GM21423 (cell line): ENCODE measurements around the gene EMID1.

ENCODE experiments used
- ATAC-seq: cut with Tn5 transposase; IDR thresholded peaks from one replicate; pipeline ENCODE4 v1.9.1; 2021; ENCODE audit warnings: mild to moderate bottlenecking, moderate library complexity; ENCODE audit not compliant: unreplicated experiment

EMID1 gene

DNA sequence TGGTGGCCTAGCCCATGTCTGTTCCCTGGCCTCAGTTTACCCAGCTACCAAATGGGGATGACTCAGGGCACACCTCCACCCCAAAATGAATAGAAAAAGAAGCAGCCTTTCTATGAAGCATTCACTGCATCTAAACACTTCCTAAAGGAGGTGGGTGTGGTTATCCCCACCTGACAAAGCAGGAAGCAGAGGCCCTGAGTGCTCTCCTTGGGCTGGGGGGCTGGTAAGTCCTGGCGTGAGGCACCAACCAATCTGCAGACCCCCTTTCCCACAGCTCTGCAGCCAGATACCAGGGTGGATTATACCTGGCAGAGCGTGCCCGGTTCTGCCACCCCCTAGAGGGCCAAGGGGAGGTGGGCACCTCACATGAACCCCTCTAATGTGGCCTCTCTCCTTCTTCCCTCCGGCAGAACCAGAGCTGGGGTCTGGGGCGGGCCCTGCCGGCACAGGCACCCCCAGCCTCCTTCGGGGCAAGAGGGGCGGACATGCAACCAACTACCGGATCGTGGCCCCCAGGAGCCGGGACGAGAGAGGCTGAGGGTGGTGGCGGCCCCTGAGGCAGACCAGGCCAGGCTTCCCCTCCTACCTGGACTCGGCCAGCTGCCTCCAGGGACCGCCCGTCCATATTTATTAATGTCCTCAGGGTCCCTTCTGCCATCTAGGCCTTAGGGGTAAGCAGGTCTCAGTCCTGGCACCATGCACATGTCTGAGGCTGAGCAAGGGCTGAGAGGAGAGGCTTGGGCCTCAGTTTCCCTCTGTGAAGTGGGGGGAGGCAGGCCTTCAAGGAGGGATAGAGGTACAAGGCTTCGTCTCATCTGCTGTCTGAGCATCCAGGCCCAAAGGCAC is 52.9 kb downstream of the EMID1 start:
- no peak for ATAC-seq

DNA sequence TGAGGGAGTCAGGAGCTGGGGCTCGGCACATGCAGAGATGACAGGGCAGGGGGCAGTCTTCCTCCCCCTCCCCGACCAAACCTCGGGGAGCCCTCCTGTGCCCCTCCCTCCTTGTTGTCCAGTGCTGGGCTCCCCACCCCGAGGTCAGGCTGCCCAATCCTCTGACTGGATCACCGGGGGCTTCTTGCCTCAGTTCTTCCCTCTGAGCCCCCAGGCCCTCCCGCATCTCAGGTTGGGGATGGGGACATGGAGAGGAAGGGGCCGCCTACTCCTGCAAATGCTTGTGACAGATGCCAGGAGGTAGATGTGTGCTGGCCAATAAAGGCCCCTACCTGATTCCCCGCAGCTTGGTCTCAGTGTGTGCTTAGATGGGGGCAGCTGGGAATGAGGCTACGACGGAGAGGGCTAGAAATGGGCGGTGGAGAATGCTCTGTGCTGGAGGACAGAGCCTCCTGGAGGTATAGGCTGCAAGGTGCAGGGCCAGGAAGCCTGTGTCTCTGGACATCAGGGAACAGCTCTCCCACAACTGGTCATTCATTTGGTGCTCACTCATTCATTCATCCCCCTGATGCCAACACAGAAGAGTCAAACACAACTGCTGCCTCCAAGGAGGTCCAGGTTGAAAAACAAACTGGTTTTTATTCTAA is 53.7 kb downstream of the EMID1 start:
- ATAC-seq = no peak

DNA sequence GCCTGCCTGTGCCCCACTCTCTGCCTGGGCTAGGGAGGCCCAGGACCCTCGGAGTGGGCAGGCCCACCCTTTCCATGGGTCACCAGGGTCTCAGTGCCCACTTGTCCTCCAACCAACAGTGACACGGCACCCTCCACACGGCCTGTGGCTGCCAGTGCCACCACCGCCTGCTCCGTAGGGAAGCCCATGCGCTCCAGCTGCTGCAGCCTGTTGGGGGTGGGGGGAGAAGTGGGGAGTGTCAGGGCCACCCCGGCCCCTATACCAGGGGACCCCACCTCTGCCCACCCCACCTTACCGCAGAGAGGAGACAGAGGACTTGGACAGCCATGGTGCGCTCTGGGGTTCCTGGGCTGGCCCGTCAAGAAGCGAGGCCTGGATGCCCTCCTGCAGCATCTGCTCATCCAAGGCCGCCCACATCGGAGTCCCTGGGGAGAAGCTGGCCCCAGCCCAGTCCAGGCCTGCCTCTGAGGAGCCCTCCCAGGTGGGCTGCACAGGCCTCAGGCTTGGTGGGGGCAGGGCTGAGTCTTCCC is 54.4 kb downstream of the EMID1 start:
- no peak for ATAC-seq

DNA sequence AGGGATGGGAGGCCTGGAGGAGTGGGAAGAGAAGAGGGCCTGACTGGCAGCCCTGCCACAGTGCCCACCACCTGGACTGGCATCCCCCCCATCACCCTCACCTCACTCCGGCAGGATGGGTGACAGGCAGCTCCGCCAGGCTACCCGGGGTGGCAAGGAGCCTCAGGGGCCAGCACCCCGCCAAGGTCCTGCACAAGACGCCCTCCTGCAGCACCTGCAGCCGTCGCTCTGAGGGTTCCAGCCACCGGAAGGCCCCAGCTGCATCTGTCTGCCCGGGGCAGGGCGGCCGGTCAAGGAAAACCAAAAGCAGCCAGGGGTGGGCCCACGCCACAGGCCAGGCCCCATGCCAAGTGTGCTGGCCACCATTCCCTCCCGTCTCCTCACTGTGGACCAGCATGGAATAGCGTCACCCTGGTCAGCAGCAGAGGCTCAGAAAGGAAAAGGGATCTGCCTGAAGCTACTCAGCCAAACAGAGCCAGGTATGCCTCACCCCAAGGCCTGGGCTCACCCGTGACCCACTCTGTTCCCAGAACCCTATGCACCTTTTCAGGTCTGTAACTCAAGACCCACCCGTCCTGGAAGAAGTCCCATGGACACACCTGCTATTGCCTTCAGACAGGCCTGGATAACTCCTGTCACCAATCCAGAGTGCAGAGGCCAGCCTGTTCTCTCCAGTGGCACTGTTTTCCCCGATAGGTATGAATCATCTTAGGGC is 55.1 kb downstream of the EMID1 start:
- no peak for ATAC-seq

DNA sequence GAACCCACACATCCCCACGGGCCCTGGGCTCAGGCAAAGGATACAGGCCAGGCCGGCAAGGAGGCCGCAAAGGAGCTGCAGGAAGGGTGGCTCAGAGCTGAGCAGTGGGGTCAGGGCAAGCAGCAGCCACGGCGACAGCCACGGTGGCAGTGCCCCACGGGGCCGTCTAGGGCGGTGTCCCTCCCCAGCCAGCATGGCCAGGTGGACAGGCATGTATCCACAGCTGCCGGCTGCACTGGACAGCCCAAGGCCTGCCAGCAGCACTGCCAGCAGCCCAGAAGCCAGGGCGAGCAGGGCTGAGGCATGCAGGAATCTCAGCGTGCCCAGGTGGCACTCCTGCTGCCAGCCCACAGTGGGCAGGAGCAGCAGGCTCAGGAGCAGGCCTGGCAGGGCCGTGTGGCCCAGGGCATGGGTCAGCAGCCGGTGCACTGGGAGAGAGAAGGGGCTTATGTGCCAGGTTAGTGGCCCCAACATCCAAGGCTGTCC is 58.1 kb downstream of the EMID1 start:
- no peak for ATAC-seq

DNA sequence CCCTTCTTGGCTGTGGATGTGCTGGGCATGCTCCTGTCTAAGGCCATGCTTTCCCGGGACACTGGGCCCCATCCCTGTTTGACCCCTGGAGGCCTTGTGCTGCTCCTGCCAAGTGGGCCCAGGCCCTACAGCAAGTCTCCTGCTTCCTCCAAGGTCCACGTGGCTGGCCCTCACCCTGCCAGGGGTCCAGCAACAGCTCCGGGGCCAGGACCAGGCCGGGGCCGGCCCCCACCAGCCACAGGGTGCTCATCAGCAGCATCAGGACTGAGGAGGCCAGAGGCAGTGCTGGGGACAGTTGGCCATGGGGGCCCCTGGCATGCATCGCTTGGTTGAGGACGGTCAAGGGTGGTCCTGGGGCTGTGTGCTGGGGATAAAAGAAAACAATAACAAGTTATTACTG is 59.6 kb downstream of the EMID1 start:
- no peak for ATAC-seq

DNA sequence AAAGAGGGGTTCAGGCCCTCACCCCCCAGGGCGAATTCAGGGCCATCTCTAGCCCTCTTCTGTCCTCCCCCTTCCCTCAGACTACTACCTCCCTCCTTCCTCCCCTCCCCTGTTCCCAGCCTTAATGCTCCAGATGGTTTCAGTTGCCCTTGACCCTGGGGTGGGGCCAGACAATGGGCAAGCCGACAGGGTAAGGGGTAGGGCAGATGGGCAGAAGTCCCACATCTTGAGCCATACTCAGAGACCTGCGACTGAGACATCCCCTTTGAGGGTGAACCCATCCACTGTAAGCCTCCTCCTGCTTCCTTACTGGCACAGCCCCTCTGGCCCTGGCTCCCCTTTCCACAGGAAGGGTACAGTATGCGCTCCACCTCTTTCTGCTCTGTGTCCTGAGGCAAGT is 60.2 kb downstream of the EMID1 start:
- no peak for ATAC-seq

DNA sequence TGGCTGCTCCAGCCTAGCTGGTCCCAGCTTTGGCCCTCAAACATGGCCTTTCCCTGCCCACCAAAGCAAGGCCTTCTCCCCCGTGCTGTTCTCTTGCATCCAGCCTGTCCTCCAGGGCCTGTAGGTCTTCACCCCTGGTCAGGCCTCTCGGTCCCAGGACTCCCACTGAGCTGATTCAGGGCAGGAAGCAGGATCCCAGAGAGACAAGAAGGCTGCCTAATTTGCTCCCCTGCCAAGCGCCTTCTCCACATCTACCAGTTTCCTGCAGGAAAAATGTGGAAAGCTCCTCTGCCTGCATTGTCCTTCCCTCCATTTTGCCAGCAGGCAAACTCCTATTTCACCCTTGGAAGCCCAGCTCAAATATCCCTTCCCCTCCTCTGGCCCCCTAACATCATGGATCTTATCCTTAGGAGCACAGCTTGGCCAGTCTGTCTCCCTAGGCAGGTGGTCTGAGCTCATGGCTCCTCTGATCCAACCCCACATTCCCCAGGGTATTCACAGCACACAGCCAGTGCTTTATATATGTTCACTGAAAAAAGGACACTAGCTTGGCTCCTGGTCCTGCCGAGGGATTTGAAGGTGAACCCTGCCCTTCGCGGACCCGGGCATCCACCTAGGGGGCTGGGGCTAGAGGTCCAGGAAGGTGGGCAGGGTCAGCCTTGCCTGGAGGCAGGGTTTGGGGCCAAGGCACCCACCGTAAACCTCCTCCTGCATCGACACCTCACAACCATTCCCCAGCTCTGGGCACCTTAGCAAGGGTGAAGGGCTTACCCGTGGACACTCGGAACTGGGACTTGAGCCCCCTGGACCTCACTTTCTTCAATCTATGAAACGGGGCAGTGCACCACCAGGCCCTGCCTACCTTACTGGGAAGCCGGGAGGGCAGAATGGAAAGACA is 61.1 kb downstream of the EMID1 start:
- ATAC-seq = no peak

DNA sequence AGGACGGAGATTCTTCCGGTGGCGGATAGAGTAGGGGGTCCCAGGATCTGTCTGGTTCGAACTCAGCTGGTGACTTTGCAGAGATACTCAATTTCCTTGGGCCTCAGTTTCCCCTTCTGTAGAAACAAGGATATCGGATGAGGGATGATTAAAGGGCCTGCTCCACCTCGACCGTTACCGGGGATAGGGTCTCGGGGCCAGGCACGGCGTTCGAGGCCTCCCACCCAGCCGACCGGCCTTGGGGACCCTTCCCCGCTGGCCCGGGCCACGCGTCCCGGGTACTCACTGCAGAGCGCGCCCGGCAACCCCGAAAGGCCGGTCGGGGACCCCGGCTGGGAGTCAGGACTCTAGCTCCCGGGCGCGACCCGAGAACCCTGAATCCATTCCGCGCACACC is 61.8 kb downstream of the EMID1 start:
- no peak for ATAC-seq

DNA sequence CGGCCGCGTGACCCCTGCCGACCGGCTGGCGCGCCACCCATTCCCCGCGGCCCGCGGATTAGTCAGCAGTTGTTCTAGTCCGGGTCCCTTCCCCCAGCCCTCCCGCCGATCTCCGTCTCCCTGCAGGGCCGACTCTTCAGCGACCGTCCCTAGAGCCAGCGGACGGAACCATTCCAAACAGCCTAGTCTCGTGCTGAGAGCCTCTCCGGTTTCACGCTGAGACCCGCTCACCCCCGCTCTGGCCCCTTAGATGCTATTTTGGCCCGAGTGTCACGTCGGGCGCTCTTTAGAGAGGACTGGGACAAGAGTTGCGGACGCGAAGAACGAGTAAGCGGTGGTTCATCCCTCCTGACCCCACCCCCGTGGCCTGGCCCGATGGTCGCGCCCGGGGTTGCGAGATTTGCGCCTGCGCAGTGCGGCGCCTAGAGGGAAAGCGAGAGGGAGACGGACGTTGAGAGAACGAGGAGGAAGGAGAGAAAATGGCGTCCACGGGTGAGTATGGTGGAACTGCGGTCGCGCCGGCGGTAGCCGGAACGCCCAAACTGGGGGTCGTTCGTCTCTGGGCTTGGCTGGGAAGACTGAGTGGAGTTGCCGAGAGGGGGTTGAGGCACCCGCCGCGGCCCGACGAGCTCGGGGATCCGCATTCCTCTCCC is 62.3 kb downstream of the EMID1 start, which contains the start of the genes EWSR1 and RHBDD3:
EWSR1 (plus strand) TSS at position 411 of the 653 bp plus-strand sequence; CDS start at position 480, 69 bp downstream.
RHBDD3 (minus strand) TSS at position 124 of the 653 bp plus-strand sequence. CDS start 2,355 bp downstream, outside the sequence.
- ATAC-seq = peak; percentile 81

DNA sequence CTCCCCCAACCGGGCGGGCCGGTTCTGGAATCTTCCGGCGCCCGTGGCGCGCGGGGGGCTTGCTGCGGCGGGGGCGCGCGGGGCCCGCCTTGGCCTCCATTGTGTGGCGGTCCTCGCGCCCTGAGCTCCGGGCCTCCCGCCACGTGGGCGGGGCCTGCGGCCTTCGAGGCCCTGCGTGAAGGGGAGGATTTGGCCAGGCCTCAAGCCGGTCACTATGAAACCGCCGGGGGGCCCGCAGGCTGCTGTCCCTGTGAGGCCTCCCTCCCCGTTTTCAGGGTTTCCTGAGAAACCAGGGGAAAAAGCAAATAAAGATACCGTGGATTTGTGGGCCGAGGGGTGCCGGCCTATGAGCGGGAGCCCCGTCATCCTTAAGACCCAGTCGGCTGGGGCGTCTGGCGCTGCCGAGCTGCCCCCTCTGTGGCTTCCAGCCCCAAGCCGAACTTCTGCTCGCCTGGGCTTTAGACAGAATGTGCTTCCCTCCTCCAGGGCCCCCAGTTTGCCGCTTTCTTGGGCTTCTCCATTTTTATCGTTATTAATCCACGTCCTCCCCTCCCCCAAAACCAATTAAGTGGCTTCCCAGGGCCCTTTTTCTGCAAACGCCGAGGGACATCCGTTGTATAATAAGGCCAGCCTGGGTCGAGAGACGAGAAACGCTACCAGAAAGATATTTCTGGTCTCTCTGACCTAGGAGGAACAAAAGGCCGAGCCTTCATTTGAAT is 63.0 kb downstream of the EMID1 start:
- ATAC-seq = peak; percentile 15

DNA sequence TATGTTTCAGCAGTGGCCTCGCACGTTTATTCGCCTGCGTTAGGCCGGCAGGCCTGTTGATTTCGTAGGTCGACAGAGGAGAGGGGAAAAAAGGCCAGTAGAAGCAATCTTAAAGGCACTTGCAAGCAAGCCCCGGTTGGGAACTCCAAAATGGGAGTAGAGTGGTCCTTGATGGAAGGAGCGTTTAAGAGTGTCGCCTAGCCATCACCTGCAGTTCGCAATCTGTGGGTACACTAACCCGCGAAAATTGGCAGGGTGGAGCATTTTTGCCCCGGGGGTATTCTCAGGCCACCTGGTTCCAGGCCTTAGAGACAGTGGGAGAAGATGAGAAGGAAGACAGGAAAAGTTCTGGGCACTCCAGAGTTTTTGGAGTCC is 63.5 kb downstream of the EMID1 start:
- no peak for ATAC-seq

DNA sequence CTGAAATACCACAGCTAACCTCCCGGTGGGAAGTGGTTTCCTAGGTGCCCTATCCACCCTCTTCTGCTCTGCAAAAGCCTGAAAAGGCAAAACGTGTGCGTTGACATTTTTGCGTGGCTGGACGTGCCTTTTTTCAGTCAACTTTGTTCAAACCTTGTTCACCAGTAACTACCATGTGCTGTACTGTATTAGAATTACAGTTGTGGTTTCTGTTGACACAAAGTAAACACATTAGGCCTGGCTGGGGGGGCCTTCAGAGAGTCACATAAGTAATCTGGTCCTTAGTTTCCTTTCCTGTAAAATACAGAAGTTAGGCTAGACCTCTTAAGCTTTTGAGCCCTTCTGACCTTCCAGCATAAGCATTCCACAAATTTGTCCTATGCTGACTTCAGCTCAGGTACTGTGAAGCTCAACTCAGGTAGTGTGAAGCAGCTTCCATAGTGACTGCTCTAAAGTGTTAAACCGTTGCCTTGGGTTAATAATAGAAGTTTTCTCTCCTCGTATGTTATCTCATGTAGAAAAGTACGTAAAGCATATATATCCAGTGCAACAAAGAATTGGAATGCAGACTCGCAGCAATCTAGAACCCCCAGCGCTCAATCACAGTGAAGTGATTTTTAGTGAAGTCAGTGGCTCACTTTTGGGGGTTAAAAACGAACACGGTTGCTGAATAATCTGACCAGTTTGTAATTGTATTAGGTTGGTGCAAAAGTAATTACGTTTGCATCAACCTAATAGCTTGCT is 64.2 kb downstream of the EMID1 start:
- ATAC-seq = no peak

DNA sequence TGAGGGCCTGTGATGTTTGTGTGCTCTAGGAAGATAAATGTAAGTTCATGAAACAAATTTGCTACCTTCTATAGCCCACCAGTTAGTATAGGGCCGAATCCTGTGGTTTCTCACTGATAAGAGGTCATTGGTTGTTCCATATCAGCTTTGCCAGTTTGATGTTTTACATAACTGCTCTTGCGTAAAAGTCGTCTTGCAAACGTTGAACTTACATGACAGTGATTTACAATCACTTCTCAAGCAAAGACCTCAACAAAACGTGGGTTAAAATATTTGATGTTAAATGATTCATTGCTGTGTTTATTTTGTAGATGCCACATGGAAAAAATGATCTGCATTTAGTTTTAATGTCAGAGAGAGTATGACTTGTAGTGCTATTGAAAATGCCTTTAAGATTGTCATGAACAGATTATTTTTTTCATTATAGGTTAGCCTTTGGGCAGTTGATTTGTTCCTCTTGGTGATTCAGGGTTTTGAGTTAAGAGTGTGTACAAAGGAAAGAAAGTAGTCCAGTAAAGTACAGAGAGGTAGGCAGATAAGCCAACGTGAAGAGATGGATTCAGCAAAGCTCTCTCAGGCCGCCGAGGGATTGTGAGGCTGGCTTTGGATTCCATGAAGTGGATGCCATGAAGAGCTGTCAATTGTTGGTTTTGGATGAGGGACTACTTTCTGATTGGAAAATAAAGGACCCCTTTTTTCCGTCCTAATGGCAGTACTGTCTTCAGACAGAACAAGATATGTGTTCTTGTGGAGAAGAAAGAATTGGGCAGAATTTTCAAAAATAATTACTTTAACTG is 65.0 kb downstream of the EMID1 start:
- ATAC-seq = no peak

DNA sequence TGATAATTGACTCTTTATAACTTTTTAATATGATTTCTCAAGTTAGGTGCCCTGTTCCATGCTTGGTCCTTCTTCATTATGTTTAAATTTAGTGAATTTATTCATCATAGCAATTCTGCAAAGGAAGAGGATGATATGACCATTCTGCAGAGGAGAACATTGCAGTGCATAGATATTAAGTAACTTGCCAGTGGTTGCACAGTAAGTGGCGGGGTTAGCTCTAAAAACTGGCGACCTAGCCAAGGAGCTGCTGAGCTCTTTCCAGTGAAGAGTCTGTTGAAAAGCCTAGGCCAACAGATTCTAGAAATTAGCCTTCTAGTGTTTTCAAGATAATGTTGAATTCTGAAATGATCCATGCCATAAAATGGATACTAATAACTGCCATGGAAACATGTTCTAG is 66.9 kb downstream of the EMID1 start:
- ATAC-seq = no peak

DNA sequence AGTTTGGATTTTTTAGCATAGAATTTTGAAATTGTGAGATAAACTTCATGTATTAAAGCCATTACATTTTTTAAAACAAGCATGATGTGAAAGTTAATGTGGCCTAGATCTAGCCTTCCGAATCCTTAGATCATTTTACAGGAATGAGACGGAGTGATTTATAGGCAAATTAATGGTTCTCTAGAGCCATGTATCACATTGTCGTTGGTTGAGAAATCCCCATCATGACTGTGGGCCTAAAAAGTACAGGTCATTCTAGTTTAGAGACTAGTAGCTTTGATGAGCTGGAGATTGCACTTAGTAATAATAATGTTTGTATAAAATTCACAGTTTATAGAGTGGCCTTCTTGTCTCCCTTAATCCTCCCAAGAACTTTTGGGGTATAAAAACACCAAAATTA is 69.5 kb downstream of the EMID1 start:
- ATAC-seq = no peak

DNA sequence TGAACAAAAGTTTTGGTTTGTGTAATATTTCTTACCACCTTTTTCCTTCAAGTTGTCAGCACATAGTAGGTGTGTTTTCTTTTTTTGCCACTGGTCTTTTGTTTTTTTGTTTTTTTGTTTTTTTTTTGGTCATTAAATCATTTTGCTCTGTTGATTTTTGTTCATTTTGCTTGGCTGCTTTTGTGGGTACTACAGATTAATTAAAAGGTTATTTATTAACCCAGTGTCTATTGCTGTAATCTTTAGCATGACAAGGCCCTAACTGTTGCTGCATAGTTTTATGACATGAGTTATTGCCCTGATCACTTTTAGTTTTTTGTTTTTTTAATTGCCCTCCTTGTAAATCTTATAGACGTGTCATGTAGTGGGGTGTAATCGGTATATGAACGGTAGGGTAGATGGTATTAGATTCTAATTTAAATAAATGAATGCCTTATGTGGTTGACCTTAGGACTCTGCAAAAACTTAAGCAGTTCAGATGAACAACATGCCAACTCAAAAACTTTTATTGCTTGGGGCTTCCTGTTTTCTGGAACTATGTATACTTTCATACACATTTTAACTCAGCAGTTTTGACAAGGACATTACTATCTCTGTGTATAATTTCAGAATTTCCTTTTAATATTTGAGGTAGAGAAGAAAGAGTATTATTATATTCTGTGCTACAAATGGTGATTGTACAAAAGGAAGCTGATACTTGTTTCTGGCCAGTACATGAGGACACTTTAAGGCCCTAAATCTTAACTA is 70.3 kb downstream of the EMID1 start:
- ATAC-seq = no peak
